Measurements from ENCODE around the gene HNRNPH1.

Gene HNRNPH1

DNA sequence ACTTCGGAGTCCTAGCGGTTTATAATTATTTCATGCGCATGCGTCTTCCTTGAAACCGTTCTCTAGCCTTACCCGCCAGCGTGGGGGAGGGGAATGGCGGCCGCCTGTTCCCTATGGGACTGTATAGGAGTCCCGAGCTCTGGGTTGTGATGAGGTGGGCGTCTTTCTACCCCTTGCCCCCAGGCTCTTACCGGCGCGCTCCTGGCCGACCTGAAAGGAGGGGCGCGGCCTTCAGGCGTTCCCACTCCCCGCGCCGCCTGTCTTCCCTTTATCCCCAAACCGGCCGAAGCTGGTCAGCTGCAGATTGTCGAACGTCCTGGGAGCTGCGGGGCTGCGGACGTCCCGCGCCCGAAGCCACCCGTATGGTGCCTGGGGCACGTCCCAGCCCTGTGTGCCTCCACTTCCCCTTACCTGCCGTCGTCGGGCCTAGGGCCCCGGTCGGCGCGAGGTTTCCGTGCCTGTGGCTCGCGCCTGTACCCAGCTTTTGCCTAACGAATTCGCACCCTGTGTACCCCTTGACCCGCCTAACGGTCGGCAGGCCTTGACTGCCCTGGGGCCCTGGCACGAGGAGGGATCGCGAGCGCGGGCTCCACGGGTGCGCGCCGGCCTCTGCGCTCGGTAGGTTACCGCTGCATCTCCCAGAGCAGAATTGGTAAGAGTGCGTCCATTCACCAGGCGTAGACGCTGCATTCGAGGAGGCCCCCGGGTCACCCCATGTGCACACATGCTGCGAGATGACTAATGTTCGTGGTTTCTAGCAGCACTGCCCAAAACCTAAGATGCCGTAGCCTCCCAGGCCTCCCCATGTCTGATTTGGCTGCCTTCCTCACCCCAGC, 653 bp upstream of the HNRNPH1 start:
- DNase-seq (ENCODE audit: low read depth in 2 of 2, low spot score in 1 of 2), result peak in 1 of 2 donors; percentile 34

DNA sequence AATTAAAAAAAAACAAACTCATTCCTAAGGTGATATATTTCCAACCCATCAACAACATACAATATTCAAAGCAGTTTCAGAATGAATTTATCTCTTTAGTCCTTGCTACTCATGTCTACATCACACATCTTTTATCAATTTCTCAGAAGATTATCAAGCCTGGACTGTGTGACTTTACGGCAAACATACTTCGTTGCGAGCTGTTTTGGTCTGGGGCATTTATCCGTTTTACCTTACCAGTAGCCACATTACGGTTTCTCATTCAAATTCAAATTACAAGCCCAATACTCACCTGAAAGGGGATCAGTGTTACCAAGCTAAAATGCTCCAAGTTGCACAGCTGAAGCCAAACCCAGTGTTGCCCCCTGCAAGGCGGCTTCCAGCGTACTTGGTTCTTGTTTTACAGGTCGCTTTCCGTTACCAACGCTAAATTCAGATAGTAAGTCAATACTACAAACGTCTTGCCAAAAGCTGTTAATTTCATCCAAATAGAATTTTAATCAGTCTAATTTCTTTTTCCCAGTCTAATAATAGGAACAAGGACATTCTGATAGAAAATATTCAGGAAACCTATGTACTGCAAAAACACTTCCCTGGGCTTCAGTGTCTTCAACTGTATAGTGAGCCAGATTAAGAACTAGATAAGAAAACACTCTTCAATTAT, 1.8 kb downstream of the HNRNPH1 start:
- no peak for DNase-seq (ENCODE audit: low read depth in 2 of 2, low spot score in 1 of 2)

- no peak for DNase-seq (ENCODE audit: low read depth in 2 of 2, low spot score in 1 of 2)
Measured at GRCh38 chr5:179620703-179621350, 2.6 kb downstream of the HNRNPH1 start.

GRCh38 chr5:179620293-179620692, 3.2 kb downstream of the HNRNPH1 start:
- DNase-seq (ENCODE audit: low read depth in 2 of 2, low spot score in 1 of 2), result no peak

DNA sequence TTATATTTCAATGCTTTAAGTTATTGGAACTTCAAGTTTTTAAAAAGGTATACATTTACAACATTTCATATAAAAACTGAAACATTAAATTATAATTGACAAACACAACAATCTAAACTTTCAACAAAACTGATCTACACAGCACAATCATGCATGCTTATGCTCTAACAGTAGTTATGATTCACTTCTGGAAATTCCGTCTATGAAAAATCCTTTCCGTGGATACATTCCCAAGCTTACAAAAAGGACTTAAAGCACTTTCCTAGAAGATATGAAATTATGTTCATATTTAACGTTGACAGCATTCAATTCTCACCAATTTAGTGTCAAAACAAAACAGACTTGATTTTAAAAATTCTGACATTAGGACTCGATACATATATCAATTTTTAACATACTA, 3.7 kb downstream of the HNRNPH1 start:
- no peak for DNase-seq (ENCODE audit: low read depth in 2 of 2, low spot score in 1 of 2)

- DNase-seq (ENCODE audit: low read depth in 2 of 2, low spot score in 1 of 2), result no peak
Measured at GRCh38 chr5:179618923-179619554, 4.4 kb downstream of the HNRNPH1 start.

GRCh38 chr5:179617930-179618329, 5.5 kb downstream of the HNRNPH1 start:
- no peak for DNase-seq (ENCODE audit: low read depth in 2 of 2, low spot score in 1 of 2)

- DNase-seq (ENCODE audit: low read depth in 2 of 2, low spot score in 1 of 2), result no peak
Measured at GRCh38 chr5:179616002-179616594, 7.4 kb downstream of the HNRNPH1 start.

- no peak for DNase-seq (ENCODE audit: low read depth in 2 of 2, low spot score in 1 of 2)
Measured at GRCh38 chr5:179615203-179615602, 8.3 kb downstream of the HNRNPH1 start.

GRCh38 chr5:179614745-179615144, 8.7 kb downstream of the HNRNPH1 start:
- DNase-seq (ENCODE audit: low read depth in 2 of 2, low spot score in 1 of 2), result no peak

GRCh38 chr5:179613460-179614071, 9.9 kb downstream of the HNRNPH1 start:
- no peak for DNase-seq (ENCODE audit: low read depth in 2 of 2, low spot score in 1 of 2)

DNA sequence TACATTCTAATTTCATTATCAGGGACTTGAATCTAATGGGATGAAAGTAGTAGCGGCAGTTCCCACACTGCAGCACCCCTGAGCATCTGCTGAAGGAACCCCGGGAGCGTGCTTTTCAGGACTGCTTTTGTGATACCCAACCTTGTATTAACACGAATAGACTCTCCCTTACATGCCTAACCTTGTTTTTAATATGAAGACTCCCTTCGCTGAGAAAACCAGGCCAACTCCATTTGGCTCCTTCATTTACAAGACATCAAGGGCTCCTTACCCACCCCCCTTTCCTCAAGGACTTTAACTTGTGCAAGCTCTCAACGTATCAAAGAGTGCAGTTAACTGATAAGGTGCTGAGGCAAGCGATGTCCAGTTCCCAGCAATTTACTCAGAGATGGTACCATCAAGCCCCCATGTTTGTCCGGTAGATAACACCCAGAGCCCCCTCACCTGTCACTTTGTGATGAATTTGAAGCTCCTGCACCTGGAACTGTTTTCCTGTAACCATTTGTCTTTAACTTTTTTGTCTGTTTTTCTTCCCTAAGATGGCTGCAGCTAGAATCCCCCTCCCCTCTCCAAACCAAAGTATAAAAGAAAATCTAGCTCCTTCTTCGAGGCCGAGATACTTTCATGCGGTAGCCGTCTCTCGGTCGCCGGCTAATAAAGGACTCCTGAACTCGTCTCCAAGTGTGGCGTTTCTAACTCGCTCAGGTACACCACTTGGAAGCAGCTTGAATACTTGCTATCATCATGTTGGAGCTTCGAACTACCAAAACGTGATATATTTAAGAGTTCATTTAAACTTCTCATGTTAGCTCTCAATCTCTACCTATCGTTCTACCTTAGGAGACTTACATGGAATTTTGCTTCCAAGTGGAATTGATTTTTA, 10.7 kb downstream of the HNRNPH1 start:
- no peak for DNase-seq (ENCODE audit: low read depth in 2 of 2, low spot score in 1 of 2)

DNA sequence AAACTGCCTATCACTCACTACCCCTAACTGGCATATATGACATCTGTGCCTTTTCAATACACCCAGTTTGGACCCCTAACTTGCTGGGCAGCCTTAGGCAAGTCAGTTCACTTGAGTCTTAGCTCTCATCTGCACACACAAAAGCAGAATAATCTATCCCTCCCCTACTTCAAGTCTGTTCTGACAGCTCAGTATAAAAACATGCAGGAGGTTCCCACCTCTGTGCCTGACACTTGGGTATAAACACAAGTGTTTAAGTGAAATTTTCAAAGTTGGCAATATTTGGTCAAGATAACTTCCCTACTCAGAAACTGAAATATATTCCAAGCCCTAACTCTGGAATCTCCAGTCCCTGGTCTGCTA, 12.6 kb downstream of the HNRNPH1 start:
- DNase-seq (ENCODE audit: low read depth in 2 of 2, low spot score in 1 of 2), result no peak

- DNase-seq (ENCODE audit: low read depth in 2 of 2, low spot score in 1 of 2), result no peak
Measured at GRCh38 chr5:179610109-179610902, 13.2 kb downstream of the HNRNPH1 start.

DNA sequence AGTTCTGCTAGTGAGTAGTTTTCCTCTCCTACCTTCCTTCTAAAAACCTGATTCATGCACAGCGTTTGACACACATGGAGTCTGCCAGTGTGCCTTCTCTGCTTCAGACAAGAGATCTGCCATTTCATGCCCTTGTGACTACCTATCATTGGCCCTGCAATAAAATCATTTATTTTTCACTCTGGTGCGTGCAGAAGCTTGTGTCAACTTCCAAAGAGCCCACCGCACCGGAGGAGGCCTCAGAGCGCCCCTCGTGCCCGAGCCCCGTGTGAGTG, 13.7 kb downstream of the HNRNPH1 start:
- no peak for DNase-seq (ENCODE audit: low read depth in 2 of 2, low spot score in 1 of 2)

GRCh38 chr5:179608131-179608581, 15.3 kb downstream of the HNRNPH1 start:
- no peak for DNase-seq (ENCODE audit: low read depth in 2 of 2, low spot score in 1 of 2)

DNA sequence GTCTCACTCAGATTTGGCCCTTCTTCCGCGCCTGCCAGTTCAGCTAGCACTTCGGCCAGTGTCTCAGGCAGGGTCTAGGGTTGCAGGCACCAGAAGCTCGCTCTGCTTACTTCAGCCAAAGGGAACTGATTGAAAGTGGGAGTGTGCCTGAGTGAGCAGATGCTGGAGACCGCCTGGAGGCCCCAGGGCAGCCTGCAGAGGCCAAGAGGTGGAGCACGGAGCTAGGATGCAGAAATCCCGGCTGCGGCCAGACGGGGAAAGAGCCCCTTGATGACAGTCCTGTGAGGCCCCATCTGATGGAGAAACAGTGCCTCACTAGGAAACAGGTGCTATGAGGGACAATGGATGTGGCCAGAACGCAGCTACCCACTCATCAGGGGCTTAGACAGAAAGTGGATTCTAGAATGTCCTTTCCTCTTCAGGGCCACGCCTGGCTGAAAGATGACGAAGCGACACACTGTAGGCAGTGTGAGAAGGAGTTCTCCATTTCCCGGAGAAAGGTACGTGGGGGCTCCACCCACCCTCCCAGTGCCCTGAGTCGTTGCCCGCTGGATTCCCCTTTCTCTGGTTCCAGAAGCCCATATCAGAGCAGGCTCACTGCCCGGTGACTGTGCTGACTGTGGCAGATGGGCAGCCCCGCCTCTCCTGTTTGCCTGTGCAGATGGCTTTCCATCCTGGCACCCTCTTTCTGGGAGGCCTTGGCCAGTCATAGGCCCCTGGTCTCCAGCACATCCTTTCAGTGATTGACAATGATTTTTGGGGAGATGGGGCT, 16.1 kb downstream of the HNRNPH1 start:
- no peak for DNase-seq (ENCODE audit: low read depth in 2 of 2, low spot score in 1 of 2)

DNA sequence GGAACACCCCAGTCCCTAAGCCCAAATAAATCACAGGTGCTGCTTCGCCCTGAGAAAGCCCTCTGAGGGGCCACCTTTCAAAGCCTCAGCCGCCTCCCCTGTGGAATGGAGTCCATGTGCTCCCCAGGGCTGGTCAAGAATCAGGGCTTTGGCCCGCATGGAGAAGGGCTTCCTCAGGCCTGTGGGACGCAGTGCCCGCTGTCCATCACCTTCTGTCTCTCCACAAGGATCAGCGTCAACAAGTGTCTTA, 16.6 kb downstream of the HNRNPH1 start:
- DNase-seq (ENCODE audit: low read depth in 2 of 2, low spot score in 1 of 2), result no peak
